ENCODE measurements around the gene TP53BP2. TPM values are rescaled to one million over a fixed set of nuclear protein-coding genes. Genes with fewer than 3 reads are reported as not detected.
A peak's percentile ranks its signal among the peaks of the same experiment; 100 is the strongest.

TP53BP2 gene
- total RNA-seq, 4 donors from 2014 or later, result 22.2 to 85.1 (median 38.8) TPM

DNA sequence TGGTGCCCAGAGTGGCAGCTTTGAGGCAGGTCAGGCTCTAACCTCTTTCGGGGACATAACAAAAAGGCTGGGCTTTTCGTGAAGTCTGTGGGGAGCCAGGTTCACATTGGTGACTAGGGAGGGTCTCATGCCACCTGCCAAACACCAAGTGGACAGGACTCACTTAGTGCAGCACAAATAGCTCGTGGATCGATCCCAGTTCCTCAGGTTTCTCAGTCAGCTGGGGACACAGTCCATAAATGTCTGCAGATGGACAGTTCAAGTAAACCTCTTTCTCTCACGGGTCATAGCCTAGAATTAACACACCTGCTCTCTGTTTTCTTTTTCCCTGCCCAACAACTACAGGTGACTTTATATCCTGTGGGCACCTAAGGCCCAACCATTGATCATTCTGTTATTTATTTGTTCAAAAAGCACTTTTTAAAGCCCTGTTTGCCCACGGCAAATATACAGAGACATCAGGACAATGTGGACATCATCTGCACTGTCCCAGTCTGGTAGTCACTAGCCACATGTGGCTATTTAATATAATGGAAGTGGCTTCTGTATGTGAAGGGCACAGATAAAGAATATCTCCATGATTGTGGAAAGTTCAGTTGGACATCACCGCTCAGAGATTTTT, 79.9 kb downstream of the TP53BP2 start:
- Histone ChIP-seq H3K27me3 (no peaks in the 10 kb centered on the region), H3K27ac (peak overlapping the region in 2 of 4 donors; percentile 7 to 41), H3K4me3 (no peak overlapping the region), H3K4me1 (peaks cover 1 to 6% of the 10 kb centered on the region in 2 donors), H3K9me3 (no peaks in the 10 kb centered on the region), H3K36me3 (peaks cover 4 to 73% of the 10 kb centered on the region in 2 donors)
- ATAC-seq (peak in 1 of 2 donors; percentile 40), DNase-seq (no peak)
- intact Hi-C loops (cut with DNase I; ENCODE audit: low total_unique reads), result no loop called here
- in situ Hi-C loops (cut with MboI; ENCODE audit: low sequenced_read_pairs in 4 of 4), result no loop called here
- no peak for TF ChIP-seq POLR2A (IDR thresholded peaks at IDR 0.05)
- TF ChIP-seq, protein P1, sequence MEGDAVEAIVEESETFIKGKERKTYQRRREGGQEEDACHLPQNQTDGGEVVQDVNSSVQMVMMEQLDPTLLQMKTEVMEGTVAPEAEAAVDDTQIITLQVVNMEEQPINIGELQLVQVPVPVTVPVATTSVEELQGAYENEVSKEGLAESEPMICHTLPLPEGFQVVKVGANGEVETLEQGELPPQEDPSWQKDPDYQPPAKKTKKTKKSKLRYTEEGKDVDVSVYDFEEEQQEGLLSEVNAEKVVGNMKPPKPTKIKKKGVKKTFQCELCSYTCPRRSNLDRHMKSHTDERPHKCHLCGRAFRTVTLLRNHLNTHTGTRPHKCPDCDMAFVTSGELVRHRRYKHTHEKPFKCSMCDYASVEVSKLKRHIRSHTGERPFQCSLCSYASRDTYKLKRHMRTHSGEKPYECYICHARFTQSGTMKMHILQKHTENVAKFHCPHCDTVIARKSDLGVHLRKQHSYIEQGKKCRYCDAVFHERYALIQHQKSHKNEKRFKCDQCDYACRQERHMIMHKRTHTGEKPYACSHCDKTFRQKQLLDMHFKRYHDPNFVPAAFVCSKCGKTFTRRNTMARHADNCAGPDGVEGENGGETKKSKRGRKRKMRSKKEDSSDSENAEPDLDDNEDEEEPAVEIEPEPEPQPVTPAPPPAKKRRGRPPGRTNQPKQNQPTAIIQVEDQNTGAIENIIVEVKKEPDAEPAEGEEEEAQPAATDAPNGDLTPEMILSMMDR (IDR thresholded peaks at IDR 0.05 in 4 of 5, conservative IDR thresholded peaks at IDR 0.05 in 1 of 5), result no peak

GRCh38 chr1:223765036-223765718, 80.6 kb downstream of the TP53BP2 start:
- peaks cover 0 to 6% of the 10 kb centered on the region in 2 donors for H3K4me1 ChIP-seq
- H3K27me3 ChIP-seq, result no peaks in the 10 kb centered on the region
- H3K36me3 ChIP-seq, result peaks cover 4 to 73% of the 10 kb centered on the region in 2 donors
- intact Hi-C loops (cut with DNase I; ENCODE audit: low total_unique reads) (no loop called here), in situ Hi-C loops (cut with MboI; ENCODE audit: low sequenced_read_pairs in 4 of 4) (no loop called here)
- H3K4me3 ChIP-seq, result no peak overlapping the region
- TF ChIP-seq, protein P1 (IDR thresholded peaks at IDR 0.05 in 4 of 5, conservative IDR thresholded peaks at IDR 0.05 in 1 of 5), result no peak
- TF ChIP-seq POLR2A (IDR thresholded peaks at IDR 0.05), result no peak
- DNase-seq (no peak), ATAC-seq (peak; percentile 36 to 43)
- no peaks in the 10 kb centered on the region for H3K9me3 ChIP-seq
- peak overlapping the region in 2 of 4 donors; percentile 7 to 41 for H3K27ac ChIP-seq

DNA sequence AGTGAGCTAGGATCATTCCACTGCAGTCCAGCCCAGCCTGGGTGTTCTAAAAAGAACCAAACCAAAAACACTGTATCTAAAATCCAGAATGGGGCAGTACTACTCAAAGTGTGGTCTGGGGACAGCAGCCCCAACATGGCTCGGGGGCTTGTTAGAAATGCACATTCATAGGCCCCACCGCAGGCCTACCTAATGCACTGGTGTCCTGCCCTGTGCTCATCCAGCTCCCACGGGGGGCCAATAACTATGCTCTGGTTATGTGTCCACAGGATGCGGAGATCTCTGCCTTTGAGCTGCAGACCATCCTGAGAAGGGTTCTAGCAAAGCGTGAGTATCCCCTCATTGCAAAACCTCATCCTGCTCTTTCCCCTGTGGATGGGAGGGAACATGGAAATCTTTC, 81.9 kb downstream of the TP53BP2 start:
- no peak overlapping the region for H3K27ac ChIP-seq
- DNase-seq (no peak), ATAC-seq (no peak)
- H3K4me3 ChIP-seq, result no peak overlapping the region
- TF ChIP-seq, protein P1 (IDR thresholded peaks at IDR 0.05 in 4 of 5, conservative IDR thresholded peaks at IDR 0.05 in 1 of 5), result no peak
- no peak for TF ChIP-seq POLR2A (IDR thresholded peaks at IDR 0.05)
- in situ Hi-C loops (cut with MboI; ENCODE audit: low sequenced_read_pairs in 4 of 4), result no loop called here
- no peaks in the 10 kb centered on the region for H3K9me3 ChIP-seq
- peaks cover 4 to 75% of the 10 kb centered on the region in 2 donors for H3K36me3 ChIP-seq
- no peaks in the 10 kb centered on the region for H3K27me3 ChIP-seq
- H3K4me1 ChIP-seq, result peaks cover 0 to 6% of the 10 kb centered on the region in 2 donors
- intact Hi-C loops (cut with DNase I; ENCODE audit: low total_unique reads), result no loop called here

- no peaks in the 10 kb centered on the region for H3K27me3 ChIP-seq
- no peaks in the 10 kb centered on the region for H3K9me3 ChIP-seq
- in situ Hi-C loops (cut with MboI; ENCODE audit: low sequenced_read_pairs in 4 of 4) (no loop called here), intact Hi-C loops (cut with DNase I; ENCODE audit: low total_unique reads) (no loop called here)
- peaks cover 0 to 6% of the 10 kb centered on the region in 2 donors for H3K4me1 ChIP-seq
- no peak overlapping the region for H3K27ac ChIP-seq
- DNase-seq, result no peak
- no peak overlapping the region for H3K4me3 ChIP-seq
- ATAC-seq, result no peak
- peaks cover 4 to 81% of the 10 kb centered on the region in 2 donors for H3K36me3 ChIP-seq
- TF ChIP-seq, protein P1 (IDR thresholded peaks at IDR 0.05 in 4 of 5, conservative IDR thresholded peaks at IDR 0.05 in 1 of 5), result no peak
- TF ChIP-seq POLR2A (IDR thresholded peaks at IDR 0.05), result no peak
Measured at GRCh38 chr1:223763251-223763650, 82.5 kb downstream of the TP53BP2 start.

Data from gastrocnemius medialis (tissue), 4 donors.